Aorta (tissue), 5 donors: ENCODE measurements around the gene SPEF2. TPM values are rescaled to one million over a fixed set of nuclear protein-coding genes. Genes with fewer than 3 reads are reported as not detected.
"Not testable (repeated sequence)": the region's sequence is repeated elsewhere in the genome, so short reads cannot be mapped to it uniquely, and the experiment has no call there.

Source experiments
- ATAC-seq: fragments of 200-7000 bp; cut with Tn5 transposase; one replicate; pipeline ENCODE4 v1.9.1; 2022; ENCODE audit warnings: moderate library complexity; ENCODE audit not compliant: low FRiP score
- DNase-seq, 2 donors: peaks; one replicate each; pipeline ENCODE4 v3.0.0-alpha.2; 2020
- H3K27ac ChIP-seq, 2 donors: one replicate each; pipeline ENCODE4 v1.5.1; 2013; ENCODE audit warnings: low read length in 2 of 2, mild to moderate bottlenecking in 2 of 2, moderate library complexity in 2 of 2, control low read depth in 1 of 2, inconsistent platforms in 1 of 2, low read depth in 1 of 2
- H3K27me3 ChIP-seq, 2 donors: one replicate each; pipeline ENCODE4 v1.6.1; 2013; ENCODE audit warnings: control low read depth in 1 of 2, low read length in 1 of 2, mild to moderate bottlenecking in 1 of 2, moderate library complexity in 1 of 2; ENCODE audit not compliant: insufficient read depth in 2 of 2, control insufficient read depth in 1 of 2
- H3K36me3 ChIP-seq, 2 donors: one replicate each; pipeline ENCODE4 v1.6.1; 2013; ENCODE audit warnings: control low read depth in 1 of 2, low read length in 1 of 2, mild to moderate bottlenecking in 1 of 2; ENCODE audit not compliant: insufficient read depth in 2 of 2, control insufficient read depth in 1 of 2
- H3K4me1 ChIP-seq, 2 donors: one replicate each; pipeline ENCODE4 v1.6.1; 2013; ENCODE audit warnings: low read length in 2 of 2, control low read depth in 1 of 2, mild to moderate bottlenecking in 1 of 2, moderate library complexity in 1 of 2; ENCODE audit not compliant: insufficient read depth in 2 of 2, control insufficient read depth in 1 of 2
- H3K4me3 ChIP-seq, 2 donors: one replicate each; pipeline ENCODE4 v1.5.1; 2013; ENCODE audit warnings: low read length in 2 of 2, control low read depth in 1 of 2, mild to moderate bottlenecking in 1 of 2
- H3K9me3 ChIP-seq: one replicate; pipeline ENCODE4 v1.6.1; 2013; ENCODE audit warnings: mild to moderate bottlenecking, low read length; ENCODE audit not compliant: control insufficient read depth
- WGBS, 2 donors: extraction: QIAGEN DNeasy Blood & Tissue Kit; methylation state at CpG; one replicate each; pipeline ENCODE4 v1.1.7; 2013; 5-methylcytosine and 5-hydroxymethylcytosine counted together
- intact Hi-C, 2 donors: fragments of 100-400 bp; cut with DNase I; formaldehyde crosslinking; loops; one replicate each; pipeline versions ENCODE4 v1.14.2 to v1.15.0; 2022
- polyA plus RNA-seq, 2 donors: library from polyadenylated mRNA; stranded (reverse); fragments of 200-250 nt; gene quantifications; one replicate each; pipeline ENCODE4 v1.2.3, GENCODE V29; 2013
- total RNA-seq, 2 donors: library from RNA; stranded (reverse); fragmentation: NEBNext Ultra II Directional; extraction: Animal tissue kit (Norgen Biotek cat#: 25700); gene quantifications; one replicate each; pipeline ENCODE4 v1.2.1, GENCODE V29; 2021
- donor health status: healthy with polysubstance abuse.
- donor health status: Bipolar disorder and iron deficiency.
- donor health status: DM: no; HTN: no; CAD: no.
- donor health status: DM: no; HTN: no; CAD: no.
- donor health status: DM: yes; HTN: yes; CAD: no.

Gene SPEF2
- total and polyA plus RNA-seq, 4 donors, result 1.0 to 10.9 (median 4.7) TPM

DNA sequence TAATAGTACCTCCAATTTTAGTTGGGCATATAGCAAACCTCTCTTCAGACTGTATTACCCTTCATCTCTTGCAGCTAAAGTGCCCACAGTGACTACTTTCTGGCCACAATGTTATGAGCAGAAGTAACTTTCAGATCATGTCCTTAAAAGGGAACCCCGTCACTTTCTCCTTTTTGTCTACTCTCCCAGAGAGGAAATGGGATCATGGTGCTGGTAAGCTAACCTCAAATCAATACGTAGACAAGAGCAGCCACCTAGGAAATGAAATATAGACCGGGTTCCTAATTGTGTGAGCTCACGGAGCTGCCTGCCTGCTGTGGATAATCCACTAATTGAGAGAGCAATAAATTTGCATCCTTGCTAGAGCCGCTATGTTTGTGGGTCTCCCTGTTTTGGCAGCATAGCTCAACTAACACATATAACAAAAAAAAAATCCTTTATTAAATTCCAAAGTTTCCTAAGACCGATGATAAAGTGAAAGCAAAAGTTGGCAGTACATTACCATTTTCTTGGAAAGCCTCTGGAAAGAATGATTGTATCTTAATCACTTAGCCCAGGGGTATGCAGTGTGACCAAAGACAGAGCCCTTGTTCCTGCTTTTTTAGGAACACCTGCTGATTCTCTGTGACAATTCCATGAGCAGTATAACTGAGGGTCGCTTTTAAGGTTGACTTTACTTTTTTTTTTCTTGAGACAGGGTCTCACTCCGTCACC lies 233.5 kb downstream of the SPEF2 start:
- ATAC-seq (peak; percentile 34), DNase-seq (no peak)
- H3K4me3 ChIP-seq, result no peak overlapping the region
- no peak overlapping the region for H3K27ac ChIP-seq
- H3K9me3 ChIP-seq, result no peaks in the 10 kb centered on the region
- H3K27me3 ChIP-seq, result peaks cover 0 to 2% of the 10 kb centered on the region in 2 donors
- H3K36me3 ChIP-seq, result no peaks in the 10 kb centered on the region
- no peaks in the 10 kb centered on the region for H3K4me1 ChIP-seq
- intact Hi-C loops, result no loop called here
- 56 to 62% methylated on average over 8 of the region's 8 CpGs for WGBS, 2 donors

DNA sequence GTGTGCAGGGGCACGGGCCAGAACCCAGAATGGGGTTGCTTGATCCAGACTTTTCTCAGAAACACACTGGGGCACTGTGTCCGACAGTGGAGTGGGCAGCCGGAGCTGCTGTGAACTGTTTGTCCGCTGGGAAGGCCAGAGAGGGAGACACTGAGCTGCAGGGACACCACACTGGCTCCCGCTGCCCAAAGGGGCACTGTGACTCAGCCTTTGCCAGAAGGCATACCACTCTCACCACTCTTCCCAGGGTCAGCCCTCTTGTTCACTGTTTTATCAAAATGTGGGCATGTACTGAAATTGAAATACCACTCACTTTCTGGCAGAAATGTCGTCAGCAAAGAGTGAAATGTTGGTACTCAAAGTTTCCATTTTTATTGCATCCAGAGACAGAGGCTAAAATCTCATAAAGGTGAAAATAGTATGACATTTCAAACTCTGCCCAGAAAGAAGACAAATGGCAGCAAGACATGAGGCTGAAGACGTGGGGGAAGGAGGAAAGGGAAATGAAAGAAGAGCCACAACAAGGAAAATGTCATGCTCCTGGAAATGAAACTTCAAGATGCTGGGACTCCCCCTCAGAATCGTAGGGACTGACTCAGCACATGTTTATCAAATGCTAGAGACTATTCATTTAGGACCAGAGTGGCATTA lies 234.5 kb downstream of the SPEF2 start:
- Histone ChIP-seq H3K4me3 (no peak overlapping the region), H3K36me3 (no peaks in the 10 kb centered on the region), H3K4me1 (no peaks in the 10 kb centered on the region), H3K27ac (no peak overlapping the region), H3K9me3 (no peaks in the 10 kb centered on the region), H3K27me3 (peaks cover 0 to 2% of the 10 kb centered on the region in 2 donors)
- ATAC-seq, result peak; percentile 6
- intact Hi-C loops, result no loop called here
- no peak for DNase-seq
- WGBS, 2 donors, result 46 to 55% methylated on average over 7 to 8 of the region's 8 CpGs

GRCh38 chr5:35852773-35853172 lies 235.1 kb downstream of the SPEF2 start:
- Histone ChIP-seq H3K27ac (no peak overlapping the region), H3K4me1 (no peaks in the 10 kb centered on the region)
- no peak for ATAC-seq

DNA sequence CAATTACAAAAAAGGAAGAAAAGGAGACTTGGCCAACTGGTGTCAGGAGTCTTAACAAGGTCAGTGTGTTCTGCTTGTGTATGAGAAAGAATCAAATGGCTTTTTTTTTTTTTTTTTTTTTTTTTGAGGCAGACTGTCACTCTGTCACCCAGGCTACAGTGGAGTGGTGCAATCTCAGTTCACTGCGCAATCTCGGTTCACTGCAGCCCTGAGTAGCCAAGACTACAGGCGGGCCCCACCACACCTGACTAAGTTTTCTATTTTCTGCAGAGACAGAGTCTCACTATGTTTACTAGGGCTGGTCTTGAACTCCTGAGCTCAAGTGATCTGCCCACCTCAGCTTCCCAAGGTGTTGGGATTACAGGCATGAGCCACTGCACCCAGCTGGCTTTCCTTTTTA lies 236.0 kb downstream of the SPEF2 start:
- ATAC-seq (peak; percentile 30), DNase-seq (peak in 1 of 2 donors; percentile 53)
- no peak overlapping the region for H3K27ac ChIP-seq
- H3K4me3 ChIP-seq, result no peak overlapping the region
- no peaks in the 10 kb centered on the region for H3K27me3 ChIP-seq
- no peaks in the 10 kb centered on the region for H3K4me1 ChIP-seq
- intact Hi-C loops, result no loop called here
- no peaks in the 10 kb centered on the region for H3K9me3 ChIP-seq
- no peaks in the 10 kb centered on the region for H3K36me3 ChIP-seq
- 86 to 88% methylated on average over 3 of the region's 3 CpGs for WGBS, 2 donors

More at GRCh38 chr5:35852773-35853172, 235.1 kb downstream of the SPEF2 start:
- no peaks in the 10 kb centered on the region for H3K27me3 ChIP-seq
- H3K9me3 ChIP-seq, result no peaks in the 10 kb centered on the region
- H3K4me3 ChIP-seq, result no peak overlapping the region
- H3K36me3 ChIP-seq, result no peaks in the 10 kb centered on the region
- DNase-seq, result no peak
- intact Hi-C loops, result no loop called here

- H3K27ac ChIP-seq, result no peak overlapping the region
- intact Hi-C loops, result no loop called here
Observed at GRCh38 chr5:35854248-35854647, 236.6 kb downstream of the SPEF2 start.

GRCh38 chr5:35855187-35855586 lies 237.5 kb downstream of the SPEF2 start:
- no peak overlapping the region for H3K4me3 ChIP-seq
- intact Hi-C loops, result no loop called here
- ATAC-seq (no peak), DNase-seq (no peak)
- no peaks in the 10 kb centered on the region for H3K27me3 ChIP-seq
- H3K36me3 ChIP-seq, result no peaks in the 10 kb centered on the region
- H3K4me1 ChIP-seq, result no peaks in the 10 kb centered on the region
- no peaks in the 10 kb centered on the region for H3K9me3 ChIP-seq
- no peak overlapping the region for H3K27ac ChIP-seq
- WGBS, 2 donors, result 52 to 63% methylated on average over 1 of the region's 1 CpG

More at GRCh38 chr5:35854248-35854647, 236.6 kb downstream of the SPEF2 start:
- ATAC-seq (no peak), DNase-seq (no peak)
- Histone ChIP-seq H3K27me3 (no peaks in the 10 kb centered on the region), H3K9me3 (no peaks in the 10 kb centered on the region), H3K4me1 (no peaks in the 10 kb centered on the region), H3K4me3 (no peak overlapping the region), H3K36me3 (no peaks in the 10 kb centered on the region)
- 74 to 75% methylated on average over 1 of the region's 1 CpG for WGBS, 2 donors

DNA sequence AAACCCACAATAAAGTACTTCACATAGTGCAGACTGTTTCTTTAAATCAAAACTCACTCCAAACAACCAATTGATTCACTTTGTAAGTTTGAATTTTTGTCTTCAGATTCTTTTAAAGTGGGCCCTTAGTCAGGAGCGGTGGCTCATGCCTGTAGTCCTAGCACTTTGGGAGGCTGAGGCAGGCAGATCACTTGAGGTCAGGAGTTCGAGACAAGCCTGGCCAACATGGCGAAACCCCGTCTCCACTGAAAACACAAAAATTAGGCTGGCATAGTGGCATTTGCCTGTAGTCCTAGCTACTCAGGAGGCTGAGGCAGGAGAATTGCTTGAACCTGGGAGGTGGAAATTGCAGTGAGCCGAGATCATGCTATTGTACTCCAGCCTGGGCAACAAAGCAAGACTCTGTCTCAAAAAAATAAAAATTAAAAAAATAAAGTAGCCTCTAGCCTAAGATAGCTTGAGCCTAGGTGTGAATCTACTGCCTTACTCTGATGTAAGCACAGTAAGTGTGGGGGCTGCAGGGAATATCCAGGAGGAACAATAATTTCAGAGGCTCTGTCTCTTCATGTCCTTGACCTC lies 238.6 kb downstream of the SPEF2 start:
- H3K36me3 ChIP-seq, DNase-seq, H3K27ac ChIP-seq, H3K27me3 ChIP-seq, intact Hi-C loops, ATAC-seq, H3K4me1 ChIP-seq, H3K9me3 ChIP-seq, H3K4me3 ChIP-seq: not testable (repeated sequence)
- 89 to 93% methylated on average over 5 of the region's 5 CpGs for WGBS, 2 donors

DNA sequence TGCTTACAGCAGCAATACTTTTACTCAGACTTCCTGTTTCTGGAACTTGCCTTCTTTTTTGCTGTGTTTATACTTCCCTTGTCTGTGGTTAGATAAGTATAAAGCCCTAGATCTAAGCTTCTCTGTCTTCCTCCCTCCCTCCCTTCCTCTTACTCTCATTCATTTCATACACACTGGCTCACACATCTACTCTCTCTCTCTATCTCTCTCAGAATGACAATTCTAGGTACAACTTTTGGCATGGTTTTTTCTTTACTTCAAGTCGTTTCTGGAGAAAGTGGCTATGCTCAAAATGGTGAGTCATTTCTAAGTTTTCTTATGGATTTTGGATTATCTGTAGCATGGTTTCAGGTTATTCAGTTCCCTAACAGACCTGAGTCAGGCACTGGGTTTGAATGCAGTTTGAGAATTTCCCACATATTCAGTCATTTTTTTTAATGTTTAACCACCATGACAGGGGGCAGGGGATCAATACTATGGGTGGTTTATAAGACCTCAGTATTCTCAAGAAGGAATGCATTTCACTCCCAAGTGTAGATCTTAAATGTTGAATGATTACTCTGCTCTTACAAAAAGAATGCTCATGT lies 239.2 kb downstream of the SPEF2 start, which contains the start of gene IL7R:
IL7R (plus strand) TSS at position 127 of the 587 bp plus-strand sequence; CDS start at position 214, 87 bp downstream.
- no peaks in the 10 kb centered on the region for H3K4me1 ChIP-seq
- no peak within 1 kb of the TSS for H3K27ac ChIP-seq
- H3K36me3 ChIP-seq, result no peaks in the 10 kb centered on the region
- ATAC-seq (no peak), DNase-seq (no peak)
- intact Hi-C loops, result no loop called here
- no peak within 1 kb of the TSS for H3K4me3 ChIP-seq
- no peaks in the 10 kb centered on the region for H3K27me3 ChIP-seq
- 36 to 39% methylated on average over 1 of the region's 1 CpG for WGBS, 2 donors
- no peaks in the 10 kb centered on the region for H3K9me3 ChIP-seq
